ENCODE measurements around the gene CSTPP1. TPM values are rescaled to one million over a fixed set of nuclear protein-coding genes. Genes with fewer than 3 reads are reported as not detected.

The CSTPP1 gene
- polyA plus RNA-seq, 1 donor (not counting 4 experiments of a cell fraction or from before 2014, with no cell fraction given) = 20.0 TPM

DNA sequence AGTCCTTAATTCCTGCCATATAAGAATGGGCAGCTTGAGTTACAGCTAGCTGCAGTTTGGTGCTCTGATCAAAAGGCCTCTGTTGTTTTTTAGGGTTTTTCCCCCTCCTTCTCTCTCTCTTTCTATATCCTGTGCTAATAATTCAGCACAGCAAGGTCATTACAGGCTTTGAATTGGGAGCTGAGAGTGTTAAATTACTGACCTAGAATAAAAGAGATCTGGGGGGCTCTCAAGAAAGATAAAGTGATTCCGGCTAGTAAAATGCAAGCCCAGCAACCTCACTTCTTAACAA, 84.9 kb downstream of the CSTPP1 start:
- H3K4me3 ChIP-seq (ENCODE audit: control insufficient read depth in 2 of 3, extremely low read depth in 1 of 3, insufficient read depth in 2 of 3, low read depth in 1 of 3, low read length in 3 of 3) = no peak overlapping the region
- no peak overlapping the region for H2AFZ ChIP-seq (ENCODE audit: control insufficient read depth, low read length)
- dilution Hi-C loops (cut with MboI; ENCODE audit: extremely low pct_ligation_motif_present, low sequenced_read_pairs) = no loop called here
- FAIRE-seq (no peak), DNase-seq (ENCODE audit: low read depth, low spot score) (no peak)
- no peaks in the 10 kb centered on the region for H4K20me1 ChIP-seq (ENCODE audit: control insufficient read depth, extremely low read depth, insufficient read depth, low read length)
- no peak overlapping the region for H3K27ac ChIP-seq (ENCODE audit: control insufficient read depth, insufficient read depth, low read length)
- H3K4me2 ChIP-seq (ENCODE audit: control insufficient read depth, extremely low read depth, insufficient read depth, low read depth, low read length) = no peak overlapping the region
- H3K9ac ChIP-seq (ENCODE audit: control insufficient read depth, extremely low read depth, insufficient read depth, low read length) = no peak overlapping the region
- no peaks in the 10 kb centered on the region for H3K4me1 ChIP-seq (ENCODE audit: control insufficient read depth, extremely low read depth, insufficient read depth, low read length)
- H3K27me3 ChIP-seq (ENCODE audit: control insufficient read depth, extremely low read depth, insufficient read depth, low read length) = no peaks in the 10 kb centered on the region
- no peaks in the 10 kb centered on the region for H3K9me3 ChIP-seq (ENCODE audit: control insufficient read depth, low read depth, low read length)
- H3K9me1 ChIP-seq (ENCODE audit: control insufficient read depth, extremely low read depth, insufficient read depth, low read length) = no peaks in the 10 kb centered on the region
- TF ChIP-seq EZH2 (IDR thresholded peaks at IDR 0.05; ENCODE audit: low read length) = no peak
- TF ChIP-seq, protein P1, sequence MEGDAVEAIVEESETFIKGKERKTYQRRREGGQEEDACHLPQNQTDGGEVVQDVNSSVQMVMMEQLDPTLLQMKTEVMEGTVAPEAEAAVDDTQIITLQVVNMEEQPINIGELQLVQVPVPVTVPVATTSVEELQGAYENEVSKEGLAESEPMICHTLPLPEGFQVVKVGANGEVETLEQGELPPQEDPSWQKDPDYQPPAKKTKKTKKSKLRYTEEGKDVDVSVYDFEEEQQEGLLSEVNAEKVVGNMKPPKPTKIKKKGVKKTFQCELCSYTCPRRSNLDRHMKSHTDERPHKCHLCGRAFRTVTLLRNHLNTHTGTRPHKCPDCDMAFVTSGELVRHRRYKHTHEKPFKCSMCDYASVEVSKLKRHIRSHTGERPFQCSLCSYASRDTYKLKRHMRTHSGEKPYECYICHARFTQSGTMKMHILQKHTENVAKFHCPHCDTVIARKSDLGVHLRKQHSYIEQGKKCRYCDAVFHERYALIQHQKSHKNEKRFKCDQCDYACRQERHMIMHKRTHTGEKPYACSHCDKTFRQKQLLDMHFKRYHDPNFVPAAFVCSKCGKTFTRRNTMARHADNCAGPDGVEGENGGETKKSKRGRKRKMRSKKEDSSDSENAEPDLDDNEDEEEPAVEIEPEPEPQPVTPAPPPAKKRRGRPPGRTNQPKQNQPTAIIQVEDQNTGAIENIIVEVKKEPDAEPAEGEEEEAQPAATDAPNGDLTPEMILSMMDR (optimal IDR thresholded peaks at IDR 0.05 in 1 of 3, IDR thresholded peaks at IDR 0.05 in 1 of 3, conservative IDR thresholded peaks at IDR 0.05 in 1 of 3; ENCODE audit: extremely low read depth in 1 of 3, insufficient read depth in 2 of 3, low read length in 3 of 3) = no peak
- no peaks in the 10 kb centered on the region for H3K36me3 ChIP-seq (ENCODE audit: control insufficient read depth in 2 of 2, extremely low read depth in 1 of 2, insufficient read depth in 2 of 2, low read length in 2 of 2)
- H3K79me2 ChIP-seq (ENCODE audit: control insufficient read depth, insufficient read depth, low read length) = no peaks in the 10 kb centered on the region

DNA sequence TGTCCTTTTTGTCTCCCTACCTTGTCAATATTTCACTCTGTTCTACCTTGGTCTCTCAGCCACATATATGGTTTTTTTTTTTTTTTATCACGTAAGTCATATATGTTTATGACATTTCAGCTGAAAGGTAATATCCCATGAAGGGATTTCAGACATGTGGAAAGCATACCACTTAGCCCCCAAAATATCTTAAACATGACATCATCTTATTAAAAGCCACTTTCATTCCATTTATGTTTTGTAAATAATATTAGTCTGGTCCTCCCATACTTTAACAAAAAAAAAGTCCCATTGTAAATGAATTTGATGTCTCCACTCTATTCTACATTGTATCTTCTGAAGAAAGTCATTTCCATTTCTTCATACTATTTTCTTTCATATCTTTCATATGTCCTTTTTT, 85.4 kb downstream of the CSTPP1 start:
- no peak for FAIRE-seq
- H3K36me3 ChIP-seq (ENCODE audit: control insufficient read depth in 2 of 2, extremely low read depth in 1 of 2, insufficient read depth in 2 of 2, low read length in 2 of 2) = no peaks in the 10 kb centered on the region

More for the DNA sequence above, 85.4 kb downstream of the CSTPP1 start:
- H2AFZ ChIP-seq (ENCODE audit: control insufficient read depth, low read length) = no peak overlapping the region
- no peak for DNase-seq (ENCODE audit: low read depth, low spot score)
- no peak overlapping the region for H3K27ac ChIP-seq (ENCODE audit: control insufficient read depth, insufficient read depth, low read length)
- H3K4me1 ChIP-seq (ENCODE audit: control insufficient read depth, extremely low read depth, insufficient read depth, low read length) = no peaks in the 10 kb centered on the region
- dilution Hi-C loops (cut with MboI; ENCODE audit: extremely low pct_ligation_motif_present, low sequenced_read_pairs) = no loop called here
- H3K9me3 ChIP-seq (ENCODE audit: control insufficient read depth, low read depth, low read length) = no peaks in the 10 kb centered on the region
- no peaks in the 10 kb centered on the region for H3K9me1 ChIP-seq (ENCODE audit: control insufficient read depth, extremely low read depth, insufficient read depth, low read length)
- TF ChIP-seq EZH2 (IDR thresholded peaks at IDR 0.05; ENCODE audit: low read length) = no peak
- TF ChIP-seq, protein P1 (optimal IDR thresholded peaks at IDR 0.05 in 1 of 3, IDR thresholded peaks at IDR 0.05 in 1 of 3, conservative IDR thresholded peaks at IDR 0.05 in 1 of 3; ENCODE audit: extremely low read depth in 1 of 3, insufficient read depth in 2 of 3, low read length in 3 of 3) = no peak
- no peaks in the 10 kb centered on the region for H3K79me2 ChIP-seq (ENCODE audit: control insufficient read depth, insufficient read depth, low read length)
- no peaks in the 10 kb centered on the region for H3K27me3 ChIP-seq (ENCODE audit: control insufficient read depth, extremely low read depth, insufficient read depth, low read length)
- no peaks in the 10 kb centered on the region for H4K20me1 ChIP-seq (ENCODE audit: control insufficient read depth, extremely low read depth, insufficient read depth, low read length)
- H3K4me3 ChIP-seq (ENCODE audit: control insufficient read depth in 2 of 3, extremely low read depth in 1 of 3, insufficient read depth in 2 of 3, low read depth in 1 of 3, low read length in 3 of 3) = no peak overlapping the region
- no peak overlapping the region for H3K9ac ChIP-seq (ENCODE audit: control insufficient read depth, extremely low read depth, insufficient read depth, low read length)
- no peak overlapping the region for H3K4me2 ChIP-seq (ENCODE audit: control insufficient read depth, extremely low read depth, insufficient read depth, low read depth, low read length)
